Panc1 (cell line): Measurements from ENCODE around the gene WDR70. TPM values are rescaled to one million over a fixed set of nuclear protein-coding genes. Genes with fewer than 3 reads are reported as not detected.

Experiments used
- ATAC-seq: fragments of 200-7000 bp; cut with Tn5 transposase; 2 replicates; pipeline ENCODE4 v1.9.1; 2020; ENCODE audit warnings: mild to moderate bottlenecking, moderate library complexity
- BruUV-seq: library from RNA; stranded (reverse); fragments of 400-500 nt; replicated peaks from 2 replicates; lab custom pipeline; 2021; lab: Mats Ljungman, UMichigan
- CTCF ChIA-PET: fragments of 300-600 bp; sonication (Branson Sonifier 250); formaldehyde crosslinking; loops from one replicate; lab custom pipeline; 2022; ENCODE audit warnings: antibody characterized with exemption; lab: Charles Lee
- POLR2A ChIA-PET: fragments of 300-600 bp; sonication (Branson Sonifier 250); formaldehyde crosslinking; loops from one replicate; lab custom pipeline; 2022; ENCODE audit warnings: antibody characterized with exemption; lab: Charles Lee
- DNase-seq: peaks from one replicate; pipeline ENCODE4 v3.0.0-alpha.2; 2010; ENCODE audit warnings: low read depth, low spot score
- H3K27ac ChIP-seq: 2 replicates; pipeline ENCODE4 v1.5.1; 2011; ENCODE audit warnings: mild to moderate bottlenecking, low read length, inconsistent platforms
- H3K27me3 ChIP-seq: fragments of 200-500 bp; sonication (Bioruptor generic); 2 replicates; pipeline ENCODE4 v1.6.0; 2014; ENCODE audit warnings: low read length, inconsistent platforms; ENCODE audit not compliant: control insufficient read depth, insufficient read depth
- H3K36me3 ChIP-seq: fragments of 200-500 bp; sonication (Bioruptor generic); 2 replicates; pipeline ENCODE4 v1.5.1; 2014; ENCODE audit warnings: inconsistent platforms, mild to moderate bottlenecking, low read length, moderate library complexity; ENCODE audit not compliant: control insufficient read depth, insufficient read depth
- H3K4me1 ChIP-seq: 2 replicates; pipeline ENCODE4 v1.5.1; 2011; ENCODE audit warnings: inconsistent platforms, mild to moderate bottlenecking, low read length, moderate library complexity; ENCODE audit not compliant: control insufficient read depth, insufficient read depth
- H3K4me3 ChIP-seq, 2 experiments: 2 replicates each; pipeline ENCODE4 v1.5.1; 2011 to 2012; ENCODE audit warnings: low read depth in 2 of 2, low read length in 2 of 2, mild to moderate bottlenecking in 2 of 2, inconsistent platforms in 1 of 2, moderate library complexity in 1 of 2
- H3K9me3 ChIP-seq: fragments of 200-500 bp; sonication (Bioruptor generic); 2 replicates; pipeline ENCODE4 v1.5.1; 2014; ENCODE audit warnings: low read depth, mild to moderate bottlenecking, inconsistent platforms, low read length, moderate library complexity; ENCODE audit not compliant: control insufficient read depth, insufficient read depth
- POLR2AphosphoS5 ChIP-seq: IDR thresholded peaks from 2 replicates; pipeline ENCODE4 v1.6.1; 2012; ENCODE audit warnings: mild to moderate bottlenecking, low read depth, low read length, moderate library complexity
- SIN3A ChIP-seq: IDR thresholded peaks from 2 replicates; pipeline ENCODE4 v1.6.1; 2012; ENCODE audit warnings: low read depth, mild to moderate bottlenecking, low read length, moderate library complexity, borderline replicate concordance; ENCODE audit not compliant: insufficient read depth
- TCF7L2 ChIP-seq: IDR thresholded peaks from 2 replicates; pipeline ENCODE4 v1.6.1; 2011; ENCODE audit warnings: mild to moderate bottlenecking, low read depth, low read length, inconsistent platforms
- in situ Hi-C: cut with HindIII; loops from 2 replicates; pipeline ENCODE4 v1.10.0; 2016; ENCODE audit warnings: low sequenced_read_pairs, low pct_unique_long_range_greater_than_20kb
- intact Hi-C: fragments of 100-400 bp; cut with micrococcal nuclease; formaldehyde crosslinking; loops from one replicate; pipeline ENCODE4 v1.10.0; 2022; ENCODE audit not compliant: unreplicated experiment
- total RNA-seq: library from RNA; stranded (reverse); gene quantifications from one replicate; pipeline ENCODE4 v1.2.1, GENCODE V29; 2021; ENCODE audit not compliant: unreplicated experiment
- TF ChIP-seq, protein P1 (sequence below): fragments of 450-650 bp; IDR thresholded peaks from 2 replicates; pipeline ENCODE4 v1.5.1; 2017; ENCODE audit warnings: mild to moderate bottlenecking
- TF ChIP-seq, protein P2 (sequence below), 2 experiments: IDR thresholded peaks; 2 replicates each; pipeline ENCODE4 v1.6.1; 2011 to 2012; ENCODE audit warnings: low read depth in 2 of 2, control low read depth in 1 of 2, low read length in 1 of 2, mild to moderate bottlenecking in 1 of 2, moderate library complexity in 1 of 2; ENCODE audit not compliant: insufficient read depth in 1 of 2

WDR70 gene
- total RNA-seq, 1 experiment from 2014 or later = 29.5 TPM

DNA sequence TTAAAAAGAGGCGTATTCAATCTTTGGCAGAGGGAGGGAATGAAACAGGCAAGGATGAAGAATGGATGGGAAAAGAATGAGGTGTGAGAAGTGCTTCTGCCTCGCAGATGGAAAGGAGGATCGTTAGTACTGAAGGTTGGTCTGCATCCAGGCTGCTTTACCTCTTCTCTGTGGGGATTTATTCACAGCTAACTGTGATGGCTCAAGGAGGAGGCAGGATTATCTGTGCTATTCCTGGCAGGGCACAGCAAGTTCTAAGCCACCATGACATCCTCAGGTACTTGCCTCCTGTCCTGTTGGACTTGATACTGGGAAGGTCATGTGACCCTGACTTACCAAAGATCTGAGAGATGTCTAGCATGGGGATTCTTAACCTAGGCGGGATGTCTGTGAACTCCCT is 376.5 kb downstream of the WDR70 start:
- TF ChIP-seq POLR2AphosphoS5 (no peak), SIN3A (no peak), TCF7L2 (no peak)
- TF ChIP-seq, protein P1, sequence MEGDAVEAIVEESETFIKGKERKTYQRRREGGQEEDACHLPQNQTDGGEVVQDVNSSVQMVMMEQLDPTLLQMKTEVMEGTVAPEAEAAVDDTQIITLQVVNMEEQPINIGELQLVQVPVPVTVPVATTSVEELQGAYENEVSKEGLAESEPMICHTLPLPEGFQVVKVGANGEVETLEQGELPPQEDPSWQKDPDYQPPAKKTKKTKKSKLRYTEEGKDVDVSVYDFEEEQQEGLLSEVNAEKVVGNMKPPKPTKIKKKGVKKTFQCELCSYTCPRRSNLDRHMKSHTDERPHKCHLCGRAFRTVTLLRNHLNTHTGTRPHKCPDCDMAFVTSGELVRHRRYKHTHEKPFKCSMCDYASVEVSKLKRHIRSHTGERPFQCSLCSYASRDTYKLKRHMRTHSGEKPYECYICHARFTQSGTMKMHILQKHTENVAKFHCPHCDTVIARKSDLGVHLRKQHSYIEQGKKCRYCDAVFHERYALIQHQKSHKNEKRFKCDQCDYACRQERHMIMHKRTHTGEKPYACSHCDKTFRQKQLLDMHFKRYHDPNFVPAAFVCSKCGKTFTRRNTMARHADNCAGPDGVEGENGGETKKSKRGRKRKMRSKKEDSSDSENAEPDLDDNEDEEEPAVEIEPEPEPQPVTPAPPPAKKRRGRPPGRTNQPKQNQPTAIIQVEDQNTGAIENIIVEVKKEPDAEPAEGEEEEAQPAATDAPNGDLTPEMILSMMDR = no peak
- TF ChIP-seq, protein P2, sequence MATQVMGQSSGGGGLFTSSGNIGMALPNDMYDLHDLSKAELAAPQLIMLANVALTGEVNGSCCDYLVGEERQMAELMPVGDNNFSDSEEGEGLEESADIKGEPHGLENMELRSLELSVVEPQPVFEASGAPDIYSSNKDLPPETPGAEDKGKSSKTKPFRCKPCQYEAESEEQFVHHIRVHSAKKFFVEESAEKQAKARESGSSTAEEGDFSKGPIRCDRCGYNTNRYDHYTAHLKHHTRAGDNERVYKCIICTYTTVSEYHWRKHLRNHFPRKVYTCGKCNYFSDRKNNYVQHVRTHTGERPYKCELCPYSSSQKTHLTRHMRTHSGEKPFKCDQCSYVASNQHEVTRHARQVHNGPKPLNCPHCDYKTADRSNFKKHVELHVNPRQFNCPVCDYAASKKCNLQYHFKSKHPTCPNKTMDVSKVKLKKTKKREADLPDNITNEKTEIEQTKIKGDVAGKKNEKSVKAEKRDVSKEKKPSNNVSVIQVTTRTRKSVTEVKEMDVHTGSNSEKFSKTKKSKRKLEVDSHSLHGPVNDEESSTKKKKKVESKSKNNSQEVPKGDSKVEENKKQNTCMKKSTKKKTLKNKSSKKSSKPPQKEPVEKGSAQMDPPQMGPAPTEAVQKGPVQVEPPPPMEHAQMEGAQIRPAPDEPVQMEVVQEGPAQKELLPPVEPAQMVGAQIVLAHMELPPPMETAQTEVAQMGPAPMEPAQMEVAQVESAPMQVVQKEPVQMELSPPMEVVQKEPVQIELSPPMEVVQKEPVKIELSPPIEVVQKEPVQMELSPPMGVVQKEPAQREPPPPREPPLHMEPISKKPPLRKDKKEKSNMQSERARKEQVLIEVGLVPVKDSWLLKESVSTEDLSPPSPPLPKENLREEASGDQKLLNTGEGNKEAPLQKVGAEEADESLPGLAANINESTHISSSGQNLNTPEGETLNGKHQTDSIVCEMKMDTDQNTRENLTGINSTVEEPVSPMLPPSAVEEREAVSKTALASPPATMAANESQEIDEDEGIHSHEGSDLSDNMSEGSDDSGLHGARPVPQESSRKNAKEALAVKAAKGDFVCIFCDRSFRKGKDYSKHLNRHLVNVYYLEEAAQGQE (IDR thresholded peaks at IDR 0.05; ENCODE audit: insufficient read depth in 1 of 2, low read depth in 2 of 2, low read length in 1 of 2) = no peak
- CTCF ChIA-PET = no interaction called here
- POLR2A ChIA-PET = interaction anchor here (0.6 kb wide), 1 partner anchor 11 kb away, joined by 5 read pairs; no protein-coding TSS in a partner anchor
- Histone ChIP-seq H3K9me3 (no peaks in the 10 kb centered on the region), H3K27ac (no peak overlapping the region), H3K36me3 (no peaks in the 10 kb centered on the region), H3K27me3 (no peaks in the 10 kb centered on the region), H3K4me1 (no peaks in the 10 kb centered on the region), H3K4me3 (no peak overlapping the region)
- DNase-seq (no peak), ATAC-seq (no peak)
- intact Hi-C loops = no loop called here
- in situ Hi-C loops = no loop called here
- BruUV-seq = no TSS peak

DNA sequence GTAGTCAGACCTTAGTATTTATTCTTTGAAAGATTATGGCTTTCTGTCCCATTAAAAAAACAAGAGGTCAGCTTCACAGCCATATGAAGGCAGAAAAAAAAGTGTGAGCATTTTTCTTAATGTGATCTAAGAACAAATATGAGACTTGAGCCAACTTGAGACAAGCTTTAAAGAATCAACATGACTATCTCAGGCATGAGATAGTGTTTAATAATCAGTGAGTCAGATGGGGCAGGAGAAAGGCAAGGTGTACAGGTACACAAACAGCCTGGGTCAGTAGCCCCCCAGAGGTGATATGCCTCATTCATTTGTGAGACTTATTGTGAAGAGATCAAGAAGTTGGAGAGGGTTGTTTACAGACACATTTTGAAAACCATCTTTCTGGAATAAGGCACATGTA is 377.1 kb downstream of the WDR70 start:
- intact Hi-C loops (no loop called here), in situ Hi-C loops (no loop called here)
- DNase-seq = no peak
- no peak for TF ChIP-seq TCF7L2
- TF ChIP-seq, protein P2 (IDR thresholded peaks at IDR 0.05; ENCODE audit: insufficient read depth in 1 of 2, low read depth in 2 of 2, low read length in 1 of 2) = no peak
- no peak for TF ChIP-seq POLR2AphosphoS5
- TF ChIP-seq SIN3A = no peak
- TF ChIP-seq, protein P1 = no peak
- H3K36me3 ChIP-seq = no peaks in the 10 kb centered on the region
- H3K27ac ChIP-seq = no peak overlapping the region
- H3K9me3 ChIP-seq = no peaks in the 10 kb centered on the region
- no TSS peak for BruUV-seq
- H3K4me1 ChIP-seq = no peaks in the 10 kb centered on the region
- ATAC-seq = no peak
- H3K27me3 ChIP-seq = no peaks in the 10 kb centered on the region
- CTCF ChIA-PET = no interaction called here
- POLR2A ChIA-PET = no interaction called here
- H3K4me3 ChIP-seq = no peak overlapping the region
